ENCODE data around the gene EN1.

The EN1 gene

GRCh38 chr2:118855451-118856279 lies 8.2 kb upstream of the EN1 start:
- peak; percentile 91 for DNase-seq

- DNase-seq: peak; percentile 32
Observed at GRCh38 chr2:118854507-118855345, 7.3 kb upstream of the EN1 start.

GRCh38 chr2:118853651-118854291 lies 6.3 kb upstream of the EN1 start:
- no peak for DNase-seq

GRCh38 chr2:118853129-118853640 lies 5.7 kb upstream of the EN1 start:
- DNase-seq: no peak

GRCh38 chr2:118852605-118853128 lies 5.2 kb upstream of the EN1 start:
- peak; percentile 34 for DNase-seq

GRCh38 chr2:118851650-118852049 lies 4.2 kb upstream of the EN1 start:
- DNase-seq: peak; percentile 77

GRCh38 chr2:118850901-118851415 lies 3.5 kb upstream of the EN1 start:
- DNase-seq: no peak

- DNase-seq: no peak
Observed at GRCh38 chr2:118850168-118850900, 2.9 kb upstream of the EN1 start.

- DNase-seq: peak; percentile 72
Observed at GRCh38 chr2:118849226-118850167, 2.0 kb upstream of the EN1 start.

- DNase-seq: peak; percentile 31
Observed at GRCh38 chr2:118848381-118849225, 1.2 kb upstream of the EN1 start.

- peak; percentile 86 for DNase-seq
Observed at GRCh38 chr2:118847762-118848172, 319 bp upstream of the EN1 start.

GRCh38 chr2:118846442-118846952 lies 951 bp downstream of the EN1 start:
- DNase-seq: peak; percentile 39

- DNase-seq: no peak
Observed at GRCh38 chr2:118845522-118846441, 1.7 kb downstream of the EN1 start.

- DNase-seq: peak; percentile 17
Observed at GRCh38 chr2:118845005-118845521, 2.4 kb downstream of the EN1 start.

- peak; percentile 33 for DNase-seq
Observed at GRCh38 chr2:118844261-118845004, 3.0 kb downstream of the EN1 start.

- no peak for DNase-seq
Observed at GRCh38 chr2:118843483-118844132, 3.8 kb downstream of the EN1 start.

Measured in NCI-H82 (cell line).